ENCODE data around the gene NCAPG2.
"Not testable (repeated sequence)": the region's sequence is repeated elsewhere in the genome, so short reads cannot be mapped to it uniquely, and the experiment has no call there.

NCAPG2 gene

DNA sequence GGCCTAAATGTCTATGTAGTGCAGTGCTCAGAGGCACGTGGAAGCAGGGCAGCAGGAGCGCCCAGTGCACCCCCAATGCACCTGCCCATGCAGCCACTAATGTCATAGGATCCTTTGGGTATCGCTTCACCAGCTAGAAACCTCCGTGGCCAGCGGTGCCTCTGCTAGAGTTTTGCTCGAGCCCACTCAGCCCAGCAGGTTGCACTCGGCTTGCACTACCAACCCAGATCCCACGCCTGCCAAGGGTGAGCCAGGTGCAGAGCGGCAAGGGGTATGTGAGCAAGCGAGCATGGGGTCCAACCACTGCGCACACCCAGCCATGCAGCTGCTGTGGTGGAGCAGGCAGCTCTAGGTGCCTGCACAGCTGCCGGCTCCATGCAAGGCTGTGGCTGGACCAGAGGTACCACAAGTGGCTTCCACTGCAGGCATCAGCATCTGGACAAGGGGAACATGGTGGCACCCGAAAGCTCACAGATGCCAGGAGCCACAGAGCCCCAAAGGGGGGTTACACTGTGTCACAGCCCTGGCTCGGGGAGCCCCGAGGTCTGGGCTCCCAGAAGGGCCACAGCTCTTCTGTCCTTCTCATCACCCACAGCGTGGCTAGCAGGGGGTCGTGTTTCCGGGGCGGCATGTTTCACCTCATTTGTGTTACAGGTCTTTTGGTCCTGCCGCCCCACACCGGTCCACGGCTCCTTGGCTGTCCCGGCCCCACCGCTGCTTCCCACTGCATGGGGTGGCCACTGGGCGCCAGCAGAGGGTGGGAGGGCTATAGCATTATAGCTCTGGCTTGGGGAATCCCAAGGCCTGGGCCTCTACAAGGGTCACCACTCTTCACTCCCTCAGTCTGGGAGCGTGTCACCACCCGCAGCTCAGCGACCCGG is 2.3 kb upstream of the NCAPG2 start:
- DNase-seq (ENCODE audit: low read depth in 2 of 2), result no peak

DNA sequence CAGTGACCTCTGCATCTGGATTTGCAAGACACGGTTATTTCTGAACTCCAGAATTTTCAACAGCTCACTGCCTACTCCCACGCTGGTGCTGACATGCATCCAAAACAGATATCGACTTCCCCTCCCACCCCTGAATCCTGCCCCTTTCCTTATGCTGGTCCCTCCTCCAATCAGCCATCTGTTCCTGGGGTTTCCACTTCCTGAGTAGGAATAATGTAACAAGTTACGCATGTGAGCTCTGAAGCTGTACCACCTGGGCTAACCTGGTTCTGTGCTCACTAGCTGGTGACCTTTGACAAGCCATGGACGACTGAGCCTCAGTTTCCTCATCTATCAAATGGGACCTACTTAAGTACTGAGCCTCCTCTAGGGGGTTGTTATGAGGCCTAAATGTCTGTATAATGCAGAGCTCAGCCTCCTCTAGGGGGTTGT is 1.7 kb upstream of the NCAPG2 start:
- no peak for DNase-seq (ENCODE audit: low read depth in 2 of 2)

DNA sequence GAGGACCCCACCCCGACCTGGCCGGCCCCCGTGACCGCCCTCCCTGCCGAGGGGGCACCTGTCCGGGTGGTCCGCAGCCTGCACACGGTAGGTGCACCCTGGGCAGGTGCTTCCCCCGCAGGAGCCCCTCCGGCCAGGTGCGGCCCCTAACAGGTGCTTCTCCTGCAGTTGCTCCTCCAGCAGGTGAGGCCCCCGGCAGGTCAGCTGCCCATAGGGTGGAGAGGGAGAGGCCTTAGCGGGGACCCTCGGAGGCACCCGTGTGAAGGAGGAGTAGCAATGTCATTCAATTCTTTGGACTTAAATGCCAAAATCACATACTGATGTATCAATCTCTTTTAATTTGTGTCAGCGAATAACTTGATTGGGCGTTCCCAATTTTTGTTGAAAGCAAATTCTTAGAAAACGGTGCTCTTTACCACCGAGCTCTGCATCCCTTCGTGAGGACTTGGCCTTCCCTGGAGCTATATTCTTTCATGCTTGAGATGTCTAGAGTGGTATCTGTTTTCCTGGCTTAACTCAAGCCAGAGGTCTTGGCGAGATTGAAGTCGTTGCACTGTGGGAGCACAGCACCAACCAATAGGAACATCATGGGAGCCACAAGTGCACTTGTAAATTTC is 738 bp upstream of the NCAPG2 start:
- no peak for DNase-seq (ENCODE audit: low read depth in 2 of 2)

GRCh38 chr7:158703679-158704523 is 703 bp downstream of the NCAPG2 start:
- DNase-seq (ENCODE audit: low read depth in 2 of 2), result not testable (repeated sequence)

- no peak for DNase-seq (ENCODE audit: low read depth in 2 of 2)
Measured at GRCh38 chr7:158702944-158703343, 1.7 kb downstream of the NCAPG2 start.

- no peak for DNase-seq (ENCODE audit: low read depth in 2 of 2)
Measured at GRCh38 chr7:158702196-158702595, 2.4 kb downstream of the NCAPG2 start.

GRCh38 chr7:158700008-158700407 is 4.6 kb downstream of the NCAPG2 start:
- DNase-seq (ENCODE audit: low read depth in 2 of 2), result no peak

GRCh38 chr7:158699341-158699740 is 5.3 kb downstream of the NCAPG2 start:
- DNase-seq (ENCODE audit: low read depth in 2 of 2), result no peak

DNA sequence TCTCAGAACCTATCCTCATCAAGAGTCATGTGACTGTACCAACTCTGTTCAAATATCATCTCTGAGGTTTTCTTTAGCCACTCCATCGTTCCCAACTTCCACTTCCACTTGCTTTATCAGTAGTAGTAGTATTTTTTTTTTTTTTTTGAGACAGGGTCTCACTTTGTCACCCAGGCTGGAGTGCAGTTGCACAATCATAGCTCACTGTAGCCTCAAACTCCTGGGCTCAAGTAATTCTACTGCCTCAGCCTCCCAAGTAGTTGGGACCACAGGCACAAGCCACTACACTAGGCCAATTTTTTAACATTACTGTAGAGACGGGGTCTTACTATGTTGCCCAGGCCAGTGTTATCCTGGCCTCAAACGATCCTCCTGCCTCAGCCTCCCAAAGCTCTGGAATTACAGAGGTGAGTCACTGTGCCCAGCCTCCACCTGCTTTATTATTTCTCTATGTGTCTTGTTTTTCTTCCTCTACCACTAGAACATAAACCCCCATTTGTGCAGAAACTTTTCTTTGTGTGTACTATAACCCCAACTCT is 5.9 kb downstream of the NCAPG2 start:
- no peak for DNase-seq (ENCODE audit: low read depth in 2 of 2)

DNA sequence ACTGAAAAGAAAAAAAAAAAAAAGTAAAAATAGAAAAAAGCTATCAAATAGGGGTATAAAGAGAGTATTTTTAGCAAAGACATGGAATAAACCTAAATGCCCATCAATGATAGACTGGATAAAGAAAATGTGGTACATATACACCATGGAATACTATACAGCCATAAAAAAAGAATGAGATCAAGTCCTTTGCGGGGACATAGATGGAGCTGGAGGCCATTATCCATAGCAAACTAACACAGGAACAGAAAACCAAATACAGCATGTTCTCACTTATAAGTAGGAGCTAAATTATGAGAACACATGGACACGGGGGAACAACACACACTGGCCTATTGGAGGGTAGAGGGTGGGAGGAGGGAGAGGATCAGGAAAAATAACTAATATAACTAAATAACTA is 7.0 kb downstream of the NCAPG2 start:
- DNase-seq (ENCODE audit: low read depth in 2 of 2), result not testable (repeated sequence)

DNA sequence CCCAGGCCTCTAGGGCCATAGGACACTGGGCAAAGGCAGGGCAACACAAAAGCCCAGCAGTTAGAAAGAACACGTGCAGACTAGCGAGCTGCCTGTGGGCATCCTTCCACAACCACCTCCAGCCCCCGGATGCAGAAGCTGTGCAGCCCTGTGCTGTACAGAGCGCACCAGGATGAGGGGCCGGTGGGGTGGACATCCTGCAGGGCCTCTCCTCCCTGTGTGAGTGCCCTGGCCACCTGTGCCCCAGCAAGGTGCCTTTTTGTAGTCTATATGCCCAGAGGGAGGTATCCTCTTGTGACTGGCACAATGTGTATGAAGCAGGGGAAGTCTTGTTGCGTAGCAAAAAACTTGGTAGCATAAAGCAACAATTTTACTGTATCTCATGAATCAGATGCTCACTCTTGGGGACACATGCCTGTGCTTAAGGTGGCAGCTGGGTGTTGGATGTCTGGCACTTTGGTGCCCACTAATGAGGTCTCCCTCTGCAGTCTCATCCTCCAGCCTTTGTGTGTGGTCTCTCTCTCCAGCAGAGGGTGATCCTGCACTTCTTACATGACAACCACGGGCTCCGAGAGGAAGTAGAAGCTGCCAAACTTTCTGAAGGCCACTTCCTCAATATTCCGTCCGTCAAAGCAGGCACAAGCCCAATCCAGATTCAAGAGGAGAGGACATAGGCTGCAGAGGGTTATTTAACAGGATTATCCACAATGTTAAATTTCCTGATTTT is 8.7 kb downstream of the NCAPG2 start:
- DNase-seq (ENCODE audit: low read depth in 2 of 2), result peak in 1 of 2 donors; percentile 32

GRCh38 chr7:158695056-158695455 is 9.5 kb downstream of the NCAPG2 start:
- DNase-seq (ENCODE audit: low read depth in 2 of 2), result no peak

DNA sequence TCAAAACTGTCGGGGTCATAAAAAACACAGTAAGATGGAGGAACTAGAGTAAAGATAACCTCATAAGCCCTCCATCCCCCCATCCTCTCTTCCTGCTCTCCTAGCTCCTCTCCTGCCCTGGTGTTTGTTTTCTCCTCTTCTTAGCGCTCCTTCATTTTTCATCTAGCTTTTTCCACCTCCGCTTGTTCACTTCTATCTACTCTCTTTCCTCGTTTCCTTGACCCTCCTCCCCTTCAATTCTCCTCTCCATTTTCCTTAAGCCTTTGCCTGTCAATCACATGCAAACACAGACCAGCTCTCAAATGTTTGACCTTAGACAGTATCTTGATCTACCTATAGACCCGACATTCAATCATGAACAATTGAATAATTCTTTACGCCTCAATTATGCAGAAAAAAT is 10.0 kb downstream of the NCAPG2 start:
- DNase-seq (ENCODE audit: low read depth in 2 of 2), result no peak

- DNase-seq (ENCODE audit: low read depth in 2 of 2), result no peak
Measured at GRCh38 chr7:158689488-158689887, 15.1 kb downstream of the NCAPG2 start.

- DNase-seq (ENCODE audit: low read depth in 2 of 2), result no peak
Measured at GRCh38 chr7:158687406-158687805, 17.2 kb downstream of the NCAPG2 start.

GRCh38 chr7:158685693-158686092 is 18.9 kb downstream of the NCAPG2 start:
- DNase-seq (ENCODE audit: low read depth in 2 of 2), result no peak

- no peak for DNase-seq (ENCODE audit: low read depth in 2 of 2)
Measured at GRCh38 chr7:158684329-158684728, 20.3 kb downstream of the NCAPG2 start.

DNA sequence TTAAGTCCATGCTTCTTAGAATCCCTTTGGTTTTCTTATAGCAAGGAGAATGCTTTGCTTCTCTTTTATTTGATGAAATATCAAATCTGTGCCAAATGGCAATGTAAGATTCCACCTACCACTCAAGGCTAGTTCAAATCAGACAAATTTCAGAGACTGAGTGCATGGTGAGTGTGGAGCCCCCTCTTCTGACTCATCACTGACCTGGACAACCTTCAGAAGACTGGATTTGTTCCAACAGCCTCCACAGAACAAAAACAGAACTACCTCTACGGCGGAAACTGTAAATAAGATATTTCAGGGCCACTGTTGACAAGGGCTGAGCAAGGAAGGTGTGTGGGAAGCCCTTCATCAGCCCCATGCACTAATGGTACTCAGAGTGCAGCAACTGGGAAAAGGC is 21.1 kb downstream of the NCAPG2 start:
- DNase-seq (ENCODE audit: low read depth in 2 of 2), result no peak

GRCh38 chr7:158682456-158682855 is 22.1 kb downstream of the NCAPG2 start:
- no peak for DNase-seq (ENCODE audit: low read depth in 2 of 2)

DNA sequence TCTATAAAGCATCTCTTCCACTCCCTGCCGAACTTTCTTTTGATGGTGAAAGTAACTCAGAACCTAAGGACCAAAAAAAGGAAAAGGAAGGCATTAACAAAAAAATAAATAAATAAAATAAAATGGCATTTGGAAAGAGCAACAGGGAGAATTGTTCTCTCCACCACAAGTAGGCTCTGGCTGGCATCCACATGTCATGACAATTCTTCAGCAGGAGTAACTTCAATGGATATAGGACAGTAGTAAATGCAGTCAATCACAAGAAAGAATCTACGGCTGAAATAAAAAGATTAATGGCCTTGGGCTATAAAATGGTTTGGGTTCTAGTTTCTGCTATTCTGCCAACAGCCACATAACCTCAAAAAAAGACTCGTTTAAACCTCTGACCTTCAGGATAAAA is 23.9 kb downstream of the NCAPG2 start:
- DNase-seq (ENCODE audit: low read depth in 2 of 2), result no peak

DNA sequence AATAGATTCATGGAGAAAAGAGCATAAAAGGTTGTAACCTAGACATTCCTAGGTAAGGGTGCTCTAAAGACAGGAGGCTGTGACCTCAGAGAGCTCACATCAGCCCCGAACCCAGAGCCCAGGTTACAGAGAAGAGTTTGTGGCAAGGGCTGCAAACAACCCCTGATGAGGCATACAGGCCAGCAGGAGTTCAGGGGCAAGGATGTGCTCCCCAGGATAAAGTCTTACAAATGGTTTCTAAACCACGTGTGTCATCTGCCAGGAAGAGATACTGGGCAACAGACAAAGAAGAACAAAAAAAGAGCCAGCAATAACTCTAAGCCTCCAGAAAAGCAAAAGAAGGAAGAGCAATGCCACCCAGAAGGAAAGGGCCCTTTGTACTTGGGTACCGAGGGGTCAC is 27.7 kb downstream of the NCAPG2 start:
- DNase-seq (ENCODE audit: low read depth in 2 of 2), result no peak

Data from stimulated activated CD4-positive, alpha-beta T cell treated with anti-CD3 and anti-CD28 coated beads, Interleukin-1b, Interleukin-23, amount 100 ng/mL, for 1 hour (primary cell).